ENCODE measurements around the gene ZSCAN31.

ZSCAN31 gene

GRCh38 chr6:28303570-28303969 is 32.4 kb downstream of the ZSCAN31 start:
- DNase-seq (ENCODE audit: extremely low read depth, insufficient read length): peak; percentile 25
- H3K27me3 ChIP-seq (replicated peaks; ENCODE audit: control insufficient read depth, insufficient read depth, low read length): no peaks in the 10 kb centered on the region
- no peak for TF ChIP-seq CTCF (IDR thresholded peaks at IDR 0.05; ENCODE audit: insufficient read depth, low read length, poor library complexity, severe bottlenecking)
- no peak overlapping the region for H3K4me3 ChIP-seq (replicated peaks; ENCODE audit: low read depth, low read length)
- no peaks in the 10 kb centered on the region for H3K36me3 ChIP-seq (ENCODE audit: control insufficient read depth, insufficient read depth, low read length)

GRCh38 chr6:28296520-28297060 is 39.4 kb downstream of the ZSCAN31 start:
- TF ChIP-seq CTCF (IDR thresholded peaks at IDR 0.05; ENCODE audit: insufficient read depth, low read length, poor library complexity, severe bottlenecking): no peak
- no peak for DNase-seq (ENCODE audit: extremely low read depth, insufficient read length)
- no peak overlapping the region for H3K4me3 ChIP-seq (replicated peaks; ENCODE audit: low read depth, low read length)
- no peaks in the 10 kb centered on the region; the same call in none of the 2 replicates for H3K36me3 ChIP-seq (ENCODE audit: control insufficient read depth, insufficient read depth, low read length)
- no peaks in the 10 kb centered on the region for H3K27me3 ChIP-seq (replicated peaks; ENCODE audit: control insufficient read depth, insufficient read depth, low read length)

- TF ChIP-seq CTCF (IDR thresholded peaks at IDR 0.05; ENCODE audit: insufficient read depth, low read length, poor library complexity, severe bottlenecking): no peak
- no peak overlapping the region for H3K4me3 ChIP-seq (replicated peaks; ENCODE audit: low read depth, low read length)
- no peaks in the 10 kb centered on the region for H3K27me3 ChIP-seq (replicated peaks; ENCODE audit: control insufficient read depth, insufficient read depth, low read length)
- DNase-seq (ENCODE audit: extremely low read depth, insufficient read length): no peak
- H3K36me3 ChIP-seq (ENCODE audit: control insufficient read depth, insufficient read depth, low read length): no peaks in the 10 kb centered on the region; the same call in none of the 2 replicates
These were observed 40.6 kb downstream of the ZSCAN31 start for GRCh38 chr6:28295326-28295725.

- H3K27me3 ChIP-seq (replicated peaks; ENCODE audit: control insufficient read depth, insufficient read depth, low read length): no peaks in the 10 kb centered on the region
- H3K4me3 ChIP-seq (replicated peaks; ENCODE audit: low read depth, low read length): no peak overlapping the region
- DNase-seq (ENCODE audit: extremely low read depth, insufficient read length): no peak
- TF ChIP-seq CTCF (IDR thresholded peaks at IDR 0.05; ENCODE audit: insufficient read depth, low read length, poor library complexity, severe bottlenecking): no peak
- no peaks in the 10 kb centered on the region; the same call in 1 of the 2 replicates for H3K36me3 ChIP-seq (ENCODE audit: control insufficient read depth, insufficient read depth, low read length)
These were observed 44.4 kb downstream of the ZSCAN31 start for GRCh38 chr6:28291573-28291972.

- no peak for TF ChIP-seq CTCF (IDR thresholded peaks at IDR 0.05; ENCODE audit: insufficient read depth, low read length, poor library complexity, severe bottlenecking)
- H3K27me3 ChIP-seq (replicated peaks; ENCODE audit: control insufficient read depth, insufficient read depth, low read length): no peaks in the 10 kb centered on the region
- no peak for DNase-seq (ENCODE audit: extremely low read depth, insufficient read length)
- H3K36me3 ChIP-seq (ENCODE audit: control insufficient read depth, insufficient read depth, low read length): no peaks in the 10 kb centered on the region; the same call in none of the 2 replicates
- H3K4me3 ChIP-seq (replicated peaks; ENCODE audit: low read depth, low read length): no peak overlapping the region
These were observed 53.0 kb downstream of the ZSCAN31 start for GRCh38 chr6:28282926-28283325.

Data from GM06990 (cell line).